Body of pancreas (tissue), 4 donors: ENCODE measurements around the gene IFFO2.

ENCODE experiments used
- CTCF ChIP-seq, 7 experiments: fragments of 450-650 bp in 4 of 7; fragments of 200-600 bp in 3 of 7; sonication (generic) in 3 of 7; IDR thresholded peaks; one replicate each; pipeline ENCODE4 v1.5.1; 2016 to 2019; ENCODE audit warnings: antibody characterized with exemption in 7 of 7
- POLR2A ChIP-seq, 3 donors: fragments of 450-650 bp; IDR thresholded peaks; one replicate each; pipeline ENCODE4 v1.6.1; 2016; ENCODE audit warnings: antibody characterized with exemption in 3 of 3, mild to moderate bottlenecking in 2 of 3

GRCh38 chr1:18954270-18955071 is 2.0 kb downstream of the IFFO2 start:
- TF ChIP-seq POLR2A (IDR thresholded peaks at IDR 0.05) (no peak), CTCF (IDR thresholded peaks at IDR 0.05) (no peak)
